GM12874 (cell line): ENCODE results near the gene PAK5.

ENCODE experiments used
- CTCF ChIP-seq: IDR thresholded peaks from 2 replicates; pipeline ENCODE4 v1.5.1; 2011; ENCODE audit warnings: low read depth, mild to moderate bottlenecking, control low read depth, low read length, moderate library complexity; ENCODE audit not compliant: insufficient read depth

The PAK5 gene

GRCh38 chr20:9515214-9515585, 323.7 kb downstream of the PAK5 start:
- no peak for TF ChIP-seq CTCF

- TF ChIP-seq CTCF: no peak
Measured at GRCh38 chr20:9514461-9515213, 324.2 kb downstream of the PAK5 start, which contains the start of gene LAMP5. TSS of gene LAMP5 (plus strand) at chr20:9514590. CDS start at chr20:9514853, 263 bp downstream.

GRCh38 chr20:9514072-9514460, 324.8 kb downstream of the PAK5 start:
- no peak for TF ChIP-seq CTCF

GRCh38 chr20:9510911-9511310, 328.0 kb downstream of the PAK5 start:
- TF ChIP-seq CTCF: no peak

- no peak for TF ChIP-seq CTCF
Measured at GRCh38 chr20:9509246-9509645, 329.6 kb downstream of the PAK5 start.

GRCh38 chr20:9508696-9509178, 330.1 kb downstream of the PAK5 start:
- no peak for TF ChIP-seq CTCF

- no peak for TF ChIP-seq CTCF
Measured at GRCh38 chr20:9508240-9508661, 330.6 kb downstream of the PAK5 start.
